Hepatocyte (in vitro differentiated cells): ENCODE measurements around the gene AUTS2. TPM values are rescaled to one million over a fixed set of nuclear protein-coding genes. Genes with fewer than 3 reads are reported as not detected.

Experiments
- DNase-seq: peaks from one replicate; pipeline ENCODE4 v3.0.0-alpha.2; 2016; ENCODE audit warnings: low spot score
- H2AFZ ChIP-seq: fragments of 200-600 bp; sonication (generic); 2 replicates; pipeline ENCODE4 v1.6.0; 2016; ENCODE audit warnings: antibody characterized with exemption, mild to moderate bottlenecking
- H3K27ac ChIP-seq: fragments of 200-600 bp; sonication (generic); 2 replicates; pipeline ENCODE4 v1.5.1; 2016; ENCODE audit warnings: mild to moderate bottlenecking
- H3K27me3 ChIP-seq: fragments of 200-600 bp; sonication (generic); 2 replicates; pipeline ENCODE4 v1.6.1; 2016
- H3K36me3 ChIP-seq: fragments of 200-600 bp; sonication (generic); replicated peaks from 2 replicates; pipeline ENCODE4 v1.5.1; 2016; ENCODE audit warnings: low read depth; ENCODE audit not compliant: insufficient read depth
- H3K4me1 ChIP-seq: fragments of 200-600 bp; sonication (generic); 2 replicates; pipeline ENCODE4 v1.5.1; 2016; ENCODE audit warnings: mild to moderate bottlenecking, moderate library complexity; ENCODE audit not compliant: insufficient read depth
- H3K4me2 ChIP-seq: fragments of 200-600 bp; sonication (generic); 2 replicates; pipeline ENCODE4 v1.6.0; 2016
- H3K4me3 ChIP-seq: fragments of 200-600 bp; sonication (generic); 2 replicates; pipeline ENCODE4 v1.5.1; 2016; ENCODE audit warnings: mild to moderate bottlenecking
- H3K79me2 ChIP-seq: fragments of 200-600 bp; sonication (generic); 2 replicates; pipeline ENCODE4 v1.6.0; 2017; ENCODE audit warnings: mild to moderate bottlenecking
- H3K9me2 ChIP-seq: fragments of 200-600 bp; sonication (generic); replicated peaks from 2 replicates; pipeline ENCODE4 v1.6.0; 2017; ENCODE audit warnings: mild to moderate bottlenecking; ENCODE audit not compliant: insufficient read depth
- H3K9me3 ChIP-seq: fragments of 200-600 bp; sonication (generic); 2 replicates; pipeline ENCODE4 v1.5.1; 2016; ENCODE audit warnings: low read depth, mild to moderate bottlenecking
- H4K20me1 ChIP-seq: fragments of 200-600 bp; sonication (generic); 2 replicates; pipeline ENCODE4 v1.6.0; 2016; ENCODE audit warnings: mild to moderate bottlenecking; ENCODE audit not compliant: insufficient read depth, poor library complexity, severe bottlenecking
- EZH2 ChIP-seq: fragments of 200-600 bp; sonication (generic); IDR thresholded peaks from 2 replicates; pipeline ENCODE4 v1.6.1; 2016; ENCODE audit warnings: antibody characterized with exemption, mild to moderate bottlenecking, borderline replicate concordance
- EZH2phosphoT487 ChIP-seq: fragments of 200-600 bp; sonication (generic); IDR thresholded peaks from one replicate; pipeline ENCODE4 v1.6.1; 2018; ENCODE audit warnings: antibody characterized with exemption, mild to moderate bottlenecking, low read depth, moderate library complexity; ENCODE audit not compliant: unreplicated experiment, severe bottlenecking
- WGBS: methylation state at CpG from one replicate; pipeline ENCODE4 v1.1.6; 2016; ENCODE audit warnings: low lambda C conversion rate; ENCODE audit errors: missing lambda C conversion rate; 5-methylcytosine and 5-hydroxymethylcytosine counted together
- polyA plus RNA-seq: library from polyadenylated mRNA; unstranded; fragments of >200 nt; fragmentation: Nextera tagmentation; extraction: Ambion mirVana; gene quantifications from 2 replicates; pipeline ENCODE4 v1.2.1, GENCODE V29; 2016
- total RNA-seq: library from RNA; depleted of rRNA; stranded (reverse); fragments of >200 nt; gene quantifications from 2 replicates; pipeline ENCODE4 v1.2.3, GENCODE V29; 2014
- TF ChIP-seq, protein P1 (sequence below): fragments of 200-600 bp; sonication (generic); IDR thresholded peaks from 2 replicates; pipeline ENCODE4 v1.5.1; 2016; ENCODE audit warnings: antibody characterized with exemption, mild to moderate bottlenecking; ENCODE audit not compliant: poor library complexity

The AUTS2 gene
- total and polyA plus RNA-seq, 2 experiments from 2014 or later: 34.4 to 40.9 TPM

DNA sequence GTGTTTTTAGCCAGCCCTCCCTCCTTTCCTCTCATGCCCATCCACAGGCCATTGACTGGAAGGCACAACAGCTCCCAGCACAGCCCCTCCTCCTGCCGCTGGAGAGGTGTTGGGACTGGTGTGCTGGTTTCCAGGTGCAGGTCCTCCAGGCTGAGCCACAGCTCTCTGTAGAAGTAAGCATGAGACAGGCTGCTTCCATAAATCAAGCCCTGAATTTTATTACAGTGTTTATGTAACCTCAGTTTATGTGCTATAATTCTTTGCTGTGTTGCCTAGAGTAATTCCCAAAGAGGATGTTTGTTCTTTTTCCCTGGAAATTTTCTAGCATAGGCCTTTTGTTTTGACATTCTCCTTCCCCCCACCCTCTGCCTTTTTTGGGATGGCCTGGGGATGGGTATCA, 445.8 kb downstream of the AUTS2 start:
- Histone ChIP-seq H3K4me2 (no peak overlapping the region), H2AFZ (no peak overlapping the region), H3K27me3 (no peaks in the 10 kb centered on the region), H3K9me2 (no peaks in the 10 kb centered on the region), H3K79me2 (no peaks in the 10 kb centered on the region), H3K36me3 (no peaks in the 10 kb centered on the region), H3K4me3 (no peak overlapping the region), H3K9me3 (no peaks in the 10 kb centered on the region), H4K20me1 (no peaks in the 10 kb centered on the region), H3K27ac (no peak overlapping the region), H3K4me1 (peaks cover 6% of the 10 kb centered on the region)
- TF ChIP-seq, protein P1, sequence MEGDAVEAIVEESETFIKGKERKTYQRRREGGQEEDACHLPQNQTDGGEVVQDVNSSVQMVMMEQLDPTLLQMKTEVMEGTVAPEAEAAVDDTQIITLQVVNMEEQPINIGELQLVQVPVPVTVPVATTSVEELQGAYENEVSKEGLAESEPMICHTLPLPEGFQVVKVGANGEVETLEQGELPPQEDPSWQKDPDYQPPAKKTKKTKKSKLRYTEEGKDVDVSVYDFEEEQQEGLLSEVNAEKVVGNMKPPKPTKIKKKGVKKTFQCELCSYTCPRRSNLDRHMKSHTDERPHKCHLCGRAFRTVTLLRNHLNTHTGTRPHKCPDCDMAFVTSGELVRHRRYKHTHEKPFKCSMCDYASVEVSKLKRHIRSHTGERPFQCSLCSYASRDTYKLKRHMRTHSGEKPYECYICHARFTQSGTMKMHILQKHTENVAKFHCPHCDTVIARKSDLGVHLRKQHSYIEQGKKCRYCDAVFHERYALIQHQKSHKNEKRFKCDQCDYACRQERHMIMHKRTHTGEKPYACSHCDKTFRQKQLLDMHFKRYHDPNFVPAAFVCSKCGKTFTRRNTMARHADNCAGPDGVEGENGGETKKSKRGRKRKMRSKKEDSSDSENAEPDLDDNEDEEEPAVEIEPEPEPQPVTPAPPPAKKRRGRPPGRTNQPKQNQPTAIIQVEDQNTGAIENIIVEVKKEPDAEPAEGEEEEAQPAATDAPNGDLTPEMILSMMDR: no peak
- TF ChIP-seq EZH2: no peak
- TF ChIP-seq EZH2phosphoT487: no peak
- WGBS: 15% methylated on average over 1 of the region's 1 CpG
- peak; percentile 45 for DNase-seq

DNA sequence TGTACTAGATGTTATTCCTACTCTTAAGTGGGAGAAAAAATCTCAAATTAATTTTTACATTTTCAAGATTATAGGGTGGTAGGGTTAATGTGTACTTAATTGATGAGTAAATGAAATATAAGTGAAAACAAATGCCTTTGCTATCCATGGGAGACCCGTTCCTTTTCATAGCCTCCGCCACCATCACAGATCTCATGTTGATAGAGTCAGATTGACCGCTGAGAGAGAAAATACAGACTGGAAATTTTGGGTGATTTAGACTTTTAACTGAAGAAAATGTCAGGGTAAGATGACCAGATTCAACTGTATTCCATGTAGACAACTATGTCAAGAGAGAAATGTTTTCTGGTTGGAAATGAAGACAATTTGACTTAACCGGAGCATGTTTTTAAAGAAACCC, 446.2 kb downstream of the AUTS2 start:
- Histone ChIP-seq H2AFZ (no peak overlapping the region), H3K4me3 (no peak overlapping the region), H3K9me3 (no peaks in the 10 kb centered on the region), H3K27me3 (no peaks in the 10 kb centered on the region), H3K4me2 (no peak overlapping the region), H3K27ac (no peak overlapping the region), H3K9me2 (no peaks in the 10 kb centered on the region), H3K79me2 (no peaks in the 10 kb centered on the region), H3K36me3 (no peaks in the 10 kb centered on the region), H3K4me1 (peaks cover 6% of the 10 kb centered on the region), H4K20me1 (no peaks in the 10 kb centered on the region)
- WGBS: 69% methylated on average over 4 of the region's 4 CpGs
- no peak for DNase-seq
- TF ChIP-seq, protein P1: no peak
- no peak for TF ChIP-seq EZH2phosphoT487
- no peak for TF ChIP-seq EZH2

DNA sequence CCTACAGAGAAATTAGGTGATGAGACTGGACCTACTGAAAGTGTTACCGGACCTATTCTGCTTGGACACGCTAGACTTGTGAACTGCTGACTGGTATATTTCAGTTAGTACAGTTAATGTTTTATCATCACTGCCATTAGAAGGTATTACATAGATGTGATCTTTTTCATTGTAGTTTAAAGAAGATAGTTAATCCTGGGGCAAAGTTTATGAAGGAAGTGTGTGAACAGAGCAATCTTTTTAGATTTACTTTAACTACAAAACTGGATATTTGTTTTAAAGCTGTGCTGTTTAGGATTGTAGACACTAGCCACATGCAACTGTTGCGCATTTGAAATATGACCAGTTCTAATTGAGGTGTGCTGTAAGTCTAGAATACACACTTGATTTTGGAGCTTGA, 446.7 kb downstream of the AUTS2 start:
- Histone ChIP-seq H3K27me3 (no peaks in the 10 kb centered on the region), H3K9me2 (no peaks in the 10 kb centered on the region), H4K20me1 (no peaks in the 10 kb centered on the region), H3K79me2 (no peaks in the 10 kb centered on the region), H2AFZ (no peak overlapping the region), H3K4me2 (no peak overlapping the region), H3K4me3 (no peak overlapping the region), H3K9me3 (no peaks in the 10 kb centered on the region), H3K36me3 (no peaks in the 10 kb centered on the region), H3K4me1 (peaks cover 6% of the 10 kb centered on the region), H3K27ac (no peak overlapping the region)
- TF ChIP-seq EZH2 (no peak), EZH2phosphoT487 (no peak)
- TF ChIP-seq, protein P1: no peak
- WGBS: 90% methylated on average over 3 of the region's 3 CpGs
- DNase-seq: no peak

DNA sequence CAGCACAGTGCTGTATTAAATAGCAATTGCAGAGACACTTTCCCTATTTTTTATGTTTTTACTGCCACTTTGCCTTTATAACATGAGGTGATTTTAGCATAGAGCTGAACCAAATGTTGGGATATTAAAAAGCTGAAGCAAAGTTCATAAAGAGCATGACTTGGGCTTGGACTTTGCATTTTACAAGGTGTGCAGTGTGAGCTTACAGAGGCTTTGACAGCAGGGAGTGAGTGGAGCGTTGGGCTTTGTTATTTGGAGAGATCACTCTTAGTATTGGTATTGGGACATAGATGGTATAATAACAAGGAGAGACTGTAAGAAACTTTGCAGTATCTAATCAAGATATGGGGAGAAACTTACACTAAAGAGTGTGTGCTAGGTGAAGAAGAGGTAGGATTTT, 449.1 kb downstream of the AUTS2 start:
- no peak overlapping the region for H2AFZ ChIP-seq
- no peak overlapping the region for H3K4me2 ChIP-seq
- H3K79me2 ChIP-seq: no peaks in the 10 kb centered on the region
- no peak overlapping the region for H3K4me3 ChIP-seq
- H3K4me1 ChIP-seq: no peaks in the 10 kb centered on the region
- TF ChIP-seq EZH2phosphoT487 (no peak), EZH2 (no peak)
- TF ChIP-seq, protein P1: no peak
- H3K27ac ChIP-seq: no peak overlapping the region
- no peaks in the 10 kb centered on the region for H3K9me2 ChIP-seq
- 67% methylated on average over 1 of the region's 1 CpG for WGBS
- no peaks in the 10 kb centered on the region for H3K36me3 ChIP-seq
- H3K27me3 ChIP-seq: no peaks in the 10 kb centered on the region
- no peaks in the 10 kb centered on the region for H3K9me3 ChIP-seq
- DNase-seq: no peak
- H4K20me1 ChIP-seq: no peaks in the 10 kb centered on the region
